OCI-M1 (cell line): ENCODE data around the gene SCAF11.
"Not testable (repeated sequence)": the region's sequence is repeated elsewhere in the genome, so short reads cannot be mapped to it uniquely, and the experiment has no call there.

ENCODE experiments used
- DNase-seq: peaks from one replicate; lab custom pipeline; 2025; lab: John Stamatoyannopoulos, UW

Gene SCAF11, protein sequence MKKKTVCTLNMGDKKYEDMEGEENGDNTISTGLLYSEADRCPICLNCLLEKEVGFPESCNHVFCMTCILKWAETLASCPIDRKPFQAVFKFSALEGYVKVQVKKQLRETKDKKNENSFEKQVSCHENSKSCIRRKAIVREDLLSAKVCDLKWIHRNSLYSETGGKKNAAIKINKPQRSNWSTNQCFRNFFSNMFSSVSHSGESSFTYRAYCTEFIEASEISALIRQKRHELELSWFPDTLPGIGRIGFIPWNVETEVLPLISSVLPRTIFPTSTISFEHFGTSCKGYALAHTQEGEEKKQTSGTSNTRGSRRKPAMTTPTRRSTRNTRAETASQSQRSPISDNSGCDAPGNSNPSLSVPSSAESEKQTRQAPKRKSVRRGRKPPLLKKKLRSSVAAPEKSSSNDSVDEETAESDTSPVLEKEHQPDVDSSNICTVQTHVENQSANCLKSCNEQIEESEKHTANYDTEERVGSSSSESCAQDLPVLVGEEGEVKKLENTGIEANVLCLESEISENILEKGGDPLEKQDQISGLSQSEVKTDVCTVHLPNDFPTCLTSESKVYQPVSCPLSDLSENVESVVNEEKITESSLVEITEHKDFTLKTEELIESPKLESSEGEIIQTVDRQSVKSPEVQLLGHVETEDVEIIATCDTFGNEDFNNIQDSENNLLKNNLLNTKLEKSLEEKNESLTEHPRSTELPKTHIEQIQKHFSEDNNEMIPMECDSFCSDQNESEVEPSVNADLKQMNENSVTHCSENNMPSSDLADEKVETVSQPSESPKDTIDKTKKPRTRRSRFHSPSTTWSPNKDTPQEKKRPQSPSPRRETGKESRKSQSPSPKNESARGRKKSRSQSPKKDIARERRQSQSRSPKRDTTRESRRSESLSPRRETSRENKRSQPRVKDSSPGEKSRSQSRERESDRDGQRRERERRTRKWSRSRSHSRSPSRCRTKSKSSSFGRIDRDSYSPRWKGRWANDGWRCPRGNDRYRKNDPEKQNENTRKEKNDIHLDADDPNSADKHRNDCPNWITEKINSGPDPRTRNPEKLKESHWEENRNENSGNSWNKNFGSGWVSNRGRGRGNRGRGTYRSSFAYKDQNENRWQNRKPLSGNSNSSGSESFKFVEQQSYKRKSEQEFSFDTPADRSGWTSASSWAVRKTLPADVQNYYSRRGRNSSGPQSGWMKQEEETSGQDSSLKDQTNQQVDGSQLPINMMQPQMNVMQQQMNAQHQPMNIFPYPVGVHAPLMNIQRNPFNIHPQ (N-terminal part only)

GRCh38 chr12:45990468-45991283, at the start of gene SCAF11:
SCAF11 (minus strand) TSS chr12:45990574; CDS start chr12:45964167, 26,407 bp downstream.
- DNase-seq, result peak; percentile 100

- DNase-seq, result peak; percentile 67
Observed at GRCh38 chr12:46037066-46037465, 46.7 kb upstream of the SCAF11 start.

DNA sequence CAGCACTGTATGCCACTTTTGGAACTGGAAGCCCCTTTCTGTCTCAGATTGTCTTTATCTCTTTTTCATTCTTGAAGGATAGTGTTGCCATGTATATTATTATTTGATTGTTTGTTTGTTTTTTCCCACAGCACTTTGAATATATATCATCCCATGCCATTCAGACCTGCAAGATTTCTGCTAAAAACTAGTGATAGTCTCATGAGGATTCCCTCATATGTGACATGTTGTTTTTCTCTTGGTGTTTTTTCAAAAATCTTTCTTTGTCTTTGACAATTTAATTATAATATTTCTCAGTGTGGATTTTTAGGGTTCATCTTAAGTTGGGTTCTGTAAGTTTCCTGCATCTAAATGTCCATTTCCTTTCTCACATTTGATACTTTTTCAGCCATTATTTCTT, 36.8 kb upstream of the SCAF11 start:
- DNase-seq, result peak; percentile 3

- no peak for DNase-seq
Observed at GRCh38 chr12:46024099-46024498, 33.7 kb upstream of the SCAF11 start.

- DNase-seq, result no peak
Observed at GRCh38 chr12:46020768-46021167, 30.4 kb upstream of the SCAF11 start.

GRCh38 chr12:46018712-46019111, 28.3 kb upstream of the SCAF11 start:
- DNase-seq, result not testable (repeated sequence)

GRCh38 chr12:46017866-46018375, 27.5 kb upstream of the SCAF11 start:
- DNase-seq, result not testable (repeated sequence)

DNA sequence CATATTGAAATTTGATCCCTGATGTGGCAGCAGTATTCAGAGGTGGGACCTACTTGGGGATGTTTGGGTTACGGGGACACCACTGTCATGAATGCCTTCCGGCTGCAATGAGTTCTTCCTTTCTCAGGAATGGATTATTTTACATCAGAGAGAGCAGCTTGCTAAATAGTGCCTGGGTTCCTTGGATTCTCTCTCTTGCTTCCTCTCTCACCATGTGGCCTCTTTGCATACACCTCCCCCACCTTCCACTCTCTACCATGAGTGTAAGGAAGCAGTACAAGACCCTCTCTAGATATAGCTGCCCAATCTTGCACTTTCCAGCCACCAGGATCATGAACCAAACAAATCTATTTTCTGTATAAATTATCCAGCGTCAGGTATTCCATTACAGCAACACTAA, 15.4 kb upstream of the SCAF11 start:
- DNase-seq, result peak; percentile 14

- DNase-seq, result peak; percentile 35
Observed at GRCh38 chr12:46005151-46005797, 14.9 kb upstream of the SCAF11 start.

GRCh38 chr12:46004715-46005114, 14.3 kb upstream of the SCAF11 start:
- no peak for DNase-seq

- DNase-seq, result not testable (repeated sequence)
Observed at GRCh38 chr12:46000076-46000475, 9.7 kb upstream of the SCAF11 start.

DNA sequence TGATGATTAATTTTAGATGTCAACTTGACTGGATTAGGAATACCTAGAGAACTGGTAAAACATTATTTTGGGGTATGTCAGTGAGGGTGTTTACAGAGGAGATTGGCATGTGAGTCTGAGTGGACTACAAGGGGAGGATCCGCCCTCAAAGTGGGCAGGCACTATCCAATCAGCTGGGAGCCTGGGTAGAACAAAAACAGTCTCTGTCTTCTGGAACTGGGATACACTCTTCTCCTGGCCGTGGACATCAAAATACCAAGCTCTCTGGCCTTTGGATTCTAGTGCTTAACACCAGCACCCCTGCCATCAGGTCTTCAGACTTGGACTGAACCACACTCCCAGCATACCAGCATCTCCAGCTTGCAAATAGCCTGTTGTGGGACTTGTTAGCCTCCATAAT, 4.4 kb upstream of the SCAF11 start:
- DNase-seq, result no peak

GRCh38 chr12:45991284-45992249, 1.2 kb upstream of the SCAF11 start:
- DNase-seq, result peak; percentile 95

DNA sequence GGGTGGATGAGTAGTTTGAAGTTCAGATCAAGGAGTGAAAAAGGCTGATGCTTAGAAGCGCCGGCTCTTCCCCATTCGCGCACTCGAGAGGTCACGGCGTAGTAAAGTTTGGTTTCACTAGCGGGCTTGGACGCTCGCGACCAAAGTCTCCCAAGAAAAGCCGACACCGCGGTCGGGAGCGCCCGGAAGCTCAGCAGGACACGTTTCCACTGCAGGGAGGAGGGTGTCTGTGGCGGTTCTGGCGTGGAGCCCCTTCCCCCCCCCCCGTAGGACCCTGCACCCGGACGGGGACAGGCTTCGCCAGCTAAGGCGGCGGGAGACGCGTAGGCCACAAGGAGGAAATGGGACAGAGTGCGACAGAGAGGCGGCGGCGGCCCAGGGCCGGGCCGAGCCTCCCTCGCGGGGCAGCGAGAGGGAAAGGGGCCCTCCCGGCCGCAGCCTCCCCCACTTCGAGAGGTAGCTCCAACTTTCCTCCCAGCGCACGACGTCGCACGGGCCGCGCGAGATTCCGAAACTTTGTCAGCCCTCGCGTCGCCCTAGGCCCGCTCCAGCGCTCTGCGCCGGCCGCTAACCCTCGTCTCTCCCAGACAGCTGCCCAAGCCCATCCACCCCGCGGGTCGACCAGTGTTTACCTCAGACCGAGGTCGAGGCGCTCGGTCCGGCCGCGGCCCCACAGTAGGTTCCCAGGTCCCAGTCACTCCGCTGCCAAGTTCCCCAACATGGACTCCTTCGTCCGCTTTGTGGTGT, 480 bp downstream of the SCAF11 start:
- DNase-seq, result peak; percentile 85

- no peak for DNase-seq
Observed at GRCh38 chr12:45989287-45989686, 1.1 kb downstream of the SCAF11 start.

GRCh38 chr12:45988264-45988663, 2.1 kb downstream of the SCAF11 start:
- peak; percentile 16 for DNase-seq

GRCh38 chr12:45987340-45987727, 3.0 kb downstream of the SCAF11 start:
- DNase-seq, result no peak

GRCh38 chr12:45986641-45987339, 3.6 kb downstream of the SCAF11 start:
- peak; percentile 88 for DNase-seq
